HG03439 (cell line): Measurements from ENCODE around the gene DNMT3B.
"Not testable (repeated sequence)": the region's sequence is repeated elsewhere in the genome, so short reads cannot be mapped to it uniquely, and the experiment has no call there.

ENCODE experiments used
- ATAC-seq: cut with Tn5 transposase; IDR thresholded peaks from one replicate; pipeline ENCODE4 v1.9.1; 2021; ENCODE audit warnings: mild to moderate bottlenecking, moderate library complexity; ENCODE audit not compliant: unreplicated experiment

Gene DNMT3B

GRCh38 chr20:32762754-32763201 lies 593 bp downstream of the DNMT3B start:
- no peak for ATAC-seq

- ATAC-seq, result no peak
Observed at GRCh38 chr20:32763202-32764004, 1.2 kb downstream of the DNMT3B start.

- ATAC-seq, result no peak
Observed at GRCh38 chr20:32764005-32764960, 2.1 kb downstream of the DNMT3B start.

- not testable (repeated sequence) for ATAC-seq
Observed at GRCh38 chr20:32765230-32765875, 3.2 kb downstream of the DNMT3B start.

GRCh38 chr20:32767418-32768198 lies 5.4 kb downstream of the DNMT3B start:
- no peak for ATAC-seq

GRCh38 chr20:32772046-32772445 lies 9.9 kb downstream of the DNMT3B start:
- ATAC-seq, result no peak

GRCh38 chr20:32773223-32773622 lies 11.0 kb downstream of the DNMT3B start:
- no peak for ATAC-seq

- no peak for ATAC-seq
Observed at GRCh38 chr20:32773855-32774254, 11.7 kb downstream of the DNMT3B start.

- no peak for ATAC-seq
Observed at GRCh38 chr20:32775336-32775991, 13.3 kb downstream of the DNMT3B start.

GRCh38 chr20:32777177-32777956 lies 15.2 kb downstream of the DNMT3B start:
- no peak for ATAC-seq

GRCh38 chr20:32779500-32780211 lies 17.5 kb downstream of the DNMT3B start:
- ATAC-seq, result no peak

GRCh38 chr20:32780278-32780677 lies 18.1 kb downstream of the DNMT3B start:
- ATAC-seq, result no peak

- ATAC-seq, result no peak
Observed at GRCh38 chr20:32780749-32781655, 18.8 kb downstream of the DNMT3B start.

GRCh38 chr20:32784369-32785080 lies 22.3 kb downstream of the DNMT3B start:
- no peak for ATAC-seq

GRCh38 chr20:32786059-32786760 lies 24.0 kb downstream of the DNMT3B start:
- ATAC-seq, result no peak

- ATAC-seq, result no peak
Observed at GRCh38 chr20:32787168-32787567, 25.0 kb downstream of the DNMT3B start.
